Measurements from ENCODE around the gene CDHR4.
A peak's percentile ranks its signal among the peaks of the same experiment; 100 is the strongest.

The CDHR4 gene

GRCh38 chr3:49802719-49803464, 3.2 kb upstream of the CDHR4 start, which contains the start of gene INKA1:
INKA1 (plus strand) TSS chr3:49803261; CDS start chr3:49803393, 132 bp downstream.
- Histone ChIP-seq H3K4me1 (ENCODE audit: control insufficient read depth, insufficient read depth, low read length, unreplicated experiment) (peaks cover 48% of the 10 kb centered on the region), H3K36me3 (ENCODE audit: insufficient read depth, low read length) (no peaks in the 10 kb centered on the region), H3K4me3 (ENCODE audit: low read depth, low read length) (peak within 1 kb of the TSS; percentile 76), H2AFZ (ENCODE audit: low read length, unreplicated experiment) (peak within 1 kb of the TSS; percentile 96), H3K79me2 (ENCODE audit: control insufficient read depth, insufficient read depth, low read length, unreplicated experiment) (no peaks in the 10 kb centered on the region), H3K27me3 (ENCODE audit: insufficient read depth, low read length) (peaks cover 4% of the 10 kb centered on the region; the same call in 1 of the 2 replicates), H3K27ac (ENCODE audit: low read depth, low read length) (no peak within 1 kb of the TSS)

DNA sequence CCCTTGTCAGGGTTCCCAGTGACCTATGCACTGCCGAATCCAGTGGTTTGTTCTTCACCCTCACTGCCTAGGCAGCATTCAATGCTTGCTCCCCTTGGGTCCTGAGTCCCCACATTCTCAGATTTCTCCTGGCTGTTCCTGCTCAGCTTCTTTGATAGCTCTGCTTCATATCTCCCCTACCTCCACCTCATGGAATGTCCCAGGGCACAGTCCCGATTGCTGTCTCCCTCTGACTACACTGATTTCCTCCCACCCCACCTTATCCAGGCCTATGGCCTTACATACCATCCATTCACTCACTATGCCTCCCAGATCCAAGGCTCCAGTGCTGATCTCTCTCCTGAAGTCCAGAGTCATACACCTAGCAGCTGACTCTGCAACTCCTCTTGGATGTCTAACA, 1.5 kb upstream of the CDHR4 start:
- peaks cover 38% of the 10 kb centered on the region for H3K4me1 ChIP-seq (ENCODE audit: control insufficient read depth, insufficient read depth, low read length, unreplicated experiment)
- peaks cover 4% of the 10 kb centered on the region; the same call in 1 of the 2 replicates for H3K27me3 ChIP-seq (ENCODE audit: insufficient read depth, low read length)
- H3K4me3 ChIP-seq (ENCODE audit: low read depth, low read length): no peak overlapping the region
- H3K36me3 ChIP-seq (ENCODE audit: insufficient read depth, low read length): no peaks in the 10 kb centered on the region
- H3K79me2 ChIP-seq (ENCODE audit: control insufficient read depth, insufficient read depth, low read length, unreplicated experiment): no peaks in the 10 kb centered on the region
- H3K27ac ChIP-seq (ENCODE audit: low read depth, low read length): no peak overlapping the region
- H2AFZ ChIP-seq (ENCODE audit: low read length, unreplicated experiment): no peak overlapping the region

GRCh38 chr3:49799105-49799504, 568 bp downstream of the CDHR4 start:
- Histone ChIP-seq H3K4me3 (ENCODE audit: low read depth, low read length) (no peak overlapping the region), H3K27ac (ENCODE audit: low read depth, low read length) (peak overlapping the region; percentile 54), H3K36me3 (ENCODE audit: insufficient read depth, low read length) (no peaks in the 10 kb centered on the region), H3K79me2 (ENCODE audit: control insufficient read depth, insufficient read depth, low read length, unreplicated experiment) (no peaks in the 10 kb centered on the region), H3K4me1 (ENCODE audit: control insufficient read depth, insufficient read depth, low read length, unreplicated experiment) (peaks cover 18% of the 10 kb centered on the region), H2AFZ (ENCODE audit: low read length, unreplicated experiment) (no peak overlapping the region), H3K27me3 (ENCODE audit: insufficient read depth, low read length) (peaks cover 4% of the 10 kb centered on the region; the same call in 1 of the 2 replicates)

DNA sequence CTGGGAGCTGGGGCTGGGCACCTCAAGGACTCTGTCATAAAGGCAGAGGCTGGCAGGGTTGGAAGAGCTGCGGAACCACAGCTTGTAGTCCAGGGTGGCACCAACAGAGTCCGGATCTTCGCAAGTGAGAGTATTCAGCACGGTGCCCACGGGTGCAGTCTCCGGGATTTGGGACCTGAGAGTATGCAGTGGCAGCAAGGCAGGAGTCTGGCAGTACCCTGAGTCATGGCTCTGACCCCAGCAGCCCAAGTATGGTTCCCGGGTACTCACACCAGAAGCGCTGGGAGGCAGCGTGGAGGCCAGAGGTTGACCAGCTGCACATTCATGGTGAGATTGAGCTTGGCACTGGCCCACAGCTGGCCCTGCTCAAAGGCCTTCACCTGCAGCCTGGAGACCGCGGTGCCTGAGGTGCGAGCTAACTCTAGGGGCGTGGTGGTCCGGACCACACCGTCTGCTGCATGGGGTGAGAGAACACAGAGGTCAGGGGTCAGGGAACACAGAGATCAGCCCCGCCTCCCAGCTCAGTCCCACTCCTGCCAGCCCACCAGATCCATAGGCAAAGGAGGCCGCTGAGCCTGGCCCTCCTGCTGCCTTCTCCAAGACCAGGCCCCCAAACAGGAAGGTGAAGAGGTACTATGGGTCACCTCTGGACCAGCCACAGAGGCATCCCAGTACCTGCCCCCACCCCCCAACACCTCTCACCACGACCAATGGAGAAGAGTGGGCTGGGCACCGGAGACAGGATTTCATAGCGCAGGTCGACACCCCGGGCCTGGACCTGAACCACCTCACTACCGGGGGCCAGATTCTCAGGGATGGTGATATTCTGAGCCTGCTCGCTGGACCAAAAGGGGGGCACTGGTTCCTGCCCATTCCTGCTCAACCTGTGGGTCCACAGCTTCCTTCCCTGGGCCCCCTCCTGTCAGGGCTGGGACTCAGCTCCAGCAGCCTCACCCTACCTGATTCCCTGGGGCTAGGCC, 4.5 kb downstream of the CDHR4 start:
- Histone ChIP-seq H3K79me2 (ENCODE audit: control insufficient read depth, insufficient read depth, low read length, unreplicated experiment) (no peaks in the 10 kb centered on the region), H2AFZ (ENCODE audit: low read length, unreplicated experiment) (no peak overlapping the region), H3K27ac (ENCODE audit: low read depth, low read length) (no peak overlapping the region), H3K4me1 (ENCODE audit: control insufficient read depth, insufficient read depth, low read length, unreplicated experiment) (peaks cover 13% of the 10 kb centered on the region), H3K4me3 (ENCODE audit: low read depth, low read length) (no peak overlapping the region), H3K36me3 (ENCODE audit: insufficient read depth, low read length) (no peaks in the 10 kb centered on the region), H3K27me3 (ENCODE audit: insufficient read depth, low read length) (no peaks in the 10 kb centered on the region)

GRCh38 chr3:49794431-49794830, 5.2 kb downstream of the CDHR4 start:
- Histone ChIP-seq H3K27me3 (ENCODE audit: insufficient read depth, low read length) (no peaks in the 10 kb centered on the region), H3K27ac (ENCODE audit: low read depth, low read length) (no peak overlapping the region), H3K36me3 (ENCODE audit: insufficient read depth, low read length) (no peaks in the 10 kb centered on the region), H2AFZ (ENCODE audit: low read length, unreplicated experiment) (no peak overlapping the region), H3K79me2 (ENCODE audit: control insufficient read depth, insufficient read depth, low read length, unreplicated experiment) (no peaks in the 10 kb centered on the region), H3K4me1 (ENCODE audit: control insufficient read depth, insufficient read depth, low read length, unreplicated experiment) (peaks cover 6% of the 10 kb centered on the region), H3K4me3 (ENCODE audit: low read depth, low read length) (no peak overlapping the region)

- Histone ChIP-seq H3K79me2 (ENCODE audit: control insufficient read depth, insufficient read depth, low read length, unreplicated experiment) (no peaks in the 10 kb centered on the region), H3K36me3 (ENCODE audit: insufficient read depth, low read length) (no peaks in the 10 kb centered on the region), H2AFZ (ENCODE audit: low read length, unreplicated experiment) (no peak overlapping the region), H3K4me1 (ENCODE audit: control insufficient read depth, insufficient read depth, low read length, unreplicated experiment) (no peaks in the 10 kb centered on the region), H3K27me3 (ENCODE audit: insufficient read depth, low read length) (no peaks in the 10 kb centered on the region), H3K4me3 (ENCODE audit: low read depth, low read length) (no peak overlapping the region), H3K27ac (ENCODE audit: low read depth, low read length) (no peak overlapping the region)
Measured at GRCh38 chr3:49793486-49794085, 6.1 kb downstream of the CDHR4 start.

DNA sequence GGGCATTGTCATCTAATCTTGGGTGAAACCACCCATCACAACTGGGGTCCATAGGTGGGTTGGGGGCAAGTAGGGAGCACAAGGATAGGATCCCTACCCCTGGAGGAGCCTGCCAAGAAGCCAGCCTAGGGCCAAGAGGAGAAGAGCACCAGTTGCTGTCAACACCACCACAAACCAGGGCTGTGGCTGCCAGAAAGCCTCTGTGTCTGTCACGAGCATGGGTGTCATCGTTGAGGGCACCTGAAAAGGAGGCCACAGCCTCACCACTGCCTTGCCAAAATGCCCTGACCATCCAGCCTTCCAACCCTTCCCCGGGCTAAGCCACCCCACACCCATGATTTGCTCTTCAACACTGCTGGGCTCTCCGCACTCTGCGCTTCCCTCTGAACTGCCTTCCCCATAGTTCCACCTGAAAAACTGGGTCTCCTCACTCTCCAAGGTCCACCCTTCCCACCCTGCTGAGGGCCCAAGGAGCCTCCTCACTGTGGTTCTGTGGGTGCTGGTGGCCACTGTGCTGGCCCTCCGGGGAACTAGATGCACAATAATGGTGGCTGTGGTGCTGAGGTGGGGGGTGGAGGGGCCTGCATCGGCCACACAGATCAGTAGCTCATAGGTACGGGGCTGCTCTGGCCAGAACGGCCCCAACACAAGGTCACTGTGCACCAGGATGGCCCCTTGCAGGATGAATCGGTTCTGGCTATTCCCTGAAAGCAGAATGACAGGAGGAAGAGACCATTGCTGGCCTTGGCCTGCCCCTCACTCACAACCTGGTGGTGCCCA, 7.1 kb downstream of the CDHR4 start:
- H3K79me2 ChIP-seq (ENCODE audit: control insufficient read depth, insufficient read depth, low read length, unreplicated experiment): no peaks in the 10 kb centered on the region
- H3K4me3 ChIP-seq (ENCODE audit: low read depth, low read length): no peak overlapping the region
- H3K27me3 ChIP-seq (ENCODE audit: insufficient read depth, low read length): no peaks in the 10 kb centered on the region
- no peaks in the 10 kb centered on the region for H3K4me1 ChIP-seq (ENCODE audit: control insufficient read depth, insufficient read depth, low read length, unreplicated experiment)
- no peak overlapping the region for H3K27ac ChIP-seq (ENCODE audit: low read depth, low read length)
- H2AFZ ChIP-seq (ENCODE audit: low read length, unreplicated experiment): no peak overlapping the region
- no peaks in the 10 kb centered on the region for H3K36me3 ChIP-seq (ENCODE audit: insufficient read depth, low read length)

- Histone ChIP-seq H3K27ac (ENCODE audit: low read depth, low read length) (no peak overlapping the region), H3K27me3 (ENCODE audit: insufficient read depth, low read length) (no peaks in the 10 kb centered on the region), H3K36me3 (ENCODE audit: insufficient read depth, low read length) (no peaks in the 10 kb centered on the region), H2AFZ (ENCODE audit: low read length, unreplicated experiment) (no peak overlapping the region), H3K4me3 (ENCODE audit: low read depth, low read length) (no peak overlapping the region), H3K79me2 (ENCODE audit: control insufficient read depth, insufficient read depth, low read length, unreplicated experiment) (no peaks in the 10 kb centered on the region), H3K4me1 (ENCODE audit: control insufficient read depth, insufficient read depth, low read length, unreplicated experiment) (peaks cover 8% of the 10 kb centered on the region)
Measured at GRCh38 chr3:49791571-49791970, 8.1 kb downstream of the CDHR4 start.

DNA sequence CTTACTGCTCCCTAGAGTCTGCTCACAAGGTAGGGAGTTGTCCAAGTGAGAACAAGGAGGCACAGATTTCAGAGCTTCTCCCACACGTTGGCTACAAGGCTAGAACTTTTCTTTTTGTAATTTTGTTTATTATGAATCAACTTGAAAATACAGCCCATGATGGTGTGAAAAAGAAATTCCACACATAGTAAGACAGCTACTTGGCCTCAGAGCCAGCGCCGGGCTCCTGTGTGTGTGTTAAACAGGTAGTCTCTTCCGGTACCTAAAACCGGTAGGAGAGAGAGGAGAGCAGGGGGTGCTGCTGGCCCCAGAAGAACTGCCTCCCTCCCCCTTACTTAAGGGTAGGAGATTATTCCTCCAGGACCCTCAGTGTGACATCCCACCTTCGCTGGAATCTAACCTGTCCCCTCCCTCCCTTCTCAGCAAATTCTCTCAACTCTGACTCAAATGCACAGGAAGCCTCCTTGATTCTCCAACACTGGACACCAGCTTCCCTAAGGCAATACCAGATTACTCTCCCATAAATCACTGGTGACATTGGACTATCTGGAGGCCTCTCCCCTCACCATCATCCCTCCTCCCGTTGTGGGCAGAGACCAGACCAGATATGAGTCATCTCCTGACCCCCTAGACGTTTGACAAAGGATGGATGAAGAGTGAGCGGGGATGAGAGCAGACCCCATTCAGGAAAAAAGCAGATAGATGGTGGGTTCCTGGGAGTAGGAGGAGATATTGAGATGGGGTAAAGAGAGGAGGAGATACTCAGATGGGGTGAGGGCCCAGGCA, 8.9 kb downstream of the CDHR4 start:
- peaks cover 8% of the 10 kb centered on the region for H3K4me1 ChIP-seq (ENCODE audit: control insufficient read depth, insufficient read depth, low read length, unreplicated experiment)
- H3K36me3 ChIP-seq (ENCODE audit: insufficient read depth, low read length): no peaks in the 10 kb centered on the region
- no peak overlapping the region for H3K4me3 ChIP-seq (ENCODE audit: low read depth, low read length)
- H3K79me2 ChIP-seq (ENCODE audit: control insufficient read depth, insufficient read depth, low read length, unreplicated experiment): peaks cover 4% of the 10 kb centered on the region
- H3K27me3 ChIP-seq (ENCODE audit: insufficient read depth, low read length): no peaks in the 10 kb centered on the region
- no peak overlapping the region for H2AFZ ChIP-seq (ENCODE audit: low read length, unreplicated experiment)
- no peak overlapping the region for H3K27ac ChIP-seq (ENCODE audit: low read depth, low read length)

All from ACC112 (cell line).